ENCODE data around the gene YIPF1.

YIPF1 gene

DNA sequence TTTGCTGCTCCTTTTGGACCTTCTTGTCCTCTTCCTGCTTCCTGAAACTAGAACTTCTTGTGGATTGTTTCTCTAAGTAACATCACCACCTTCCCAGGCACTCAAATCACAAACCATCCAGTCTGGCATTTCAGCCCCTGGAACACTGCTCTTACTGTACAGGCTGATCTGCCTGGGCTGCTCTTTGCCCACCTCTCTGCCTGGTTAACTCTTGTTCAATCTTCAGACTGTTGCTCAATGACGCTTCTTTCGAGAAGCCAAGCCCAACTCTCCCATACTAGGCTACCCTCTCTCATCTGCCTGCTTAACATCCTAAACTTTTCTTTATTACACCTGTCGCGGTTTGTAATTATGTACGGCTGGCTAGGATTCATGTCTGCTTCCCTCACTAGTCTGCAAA, 5.0 kb upstream of the YIPF1 start:
- no peak overlapping the region for H3K4me2 ChIP-seq
- TF ChIP-seq, protein P1, sequence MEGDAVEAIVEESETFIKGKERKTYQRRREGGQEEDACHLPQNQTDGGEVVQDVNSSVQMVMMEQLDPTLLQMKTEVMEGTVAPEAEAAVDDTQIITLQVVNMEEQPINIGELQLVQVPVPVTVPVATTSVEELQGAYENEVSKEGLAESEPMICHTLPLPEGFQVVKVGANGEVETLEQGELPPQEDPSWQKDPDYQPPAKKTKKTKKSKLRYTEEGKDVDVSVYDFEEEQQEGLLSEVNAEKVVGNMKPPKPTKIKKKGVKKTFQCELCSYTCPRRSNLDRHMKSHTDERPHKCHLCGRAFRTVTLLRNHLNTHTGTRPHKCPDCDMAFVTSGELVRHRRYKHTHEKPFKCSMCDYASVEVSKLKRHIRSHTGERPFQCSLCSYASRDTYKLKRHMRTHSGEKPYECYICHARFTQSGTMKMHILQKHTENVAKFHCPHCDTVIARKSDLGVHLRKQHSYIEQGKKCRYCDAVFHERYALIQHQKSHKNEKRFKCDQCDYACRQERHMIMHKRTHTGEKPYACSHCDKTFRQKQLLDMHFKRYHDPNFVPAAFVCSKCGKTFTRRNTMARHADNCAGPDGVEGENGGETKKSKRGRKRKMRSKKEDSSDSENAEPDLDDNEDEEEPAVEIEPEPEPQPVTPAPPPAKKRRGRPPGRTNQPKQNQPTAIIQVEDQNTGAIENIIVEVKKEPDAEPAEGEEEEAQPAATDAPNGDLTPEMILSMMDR (conservative IDR thresholded peaks at IDR 0.05; ENCODE audit: low read depth, low read length): no peak
- H2AFZ ChIP-seq (ENCODE audit: low read depth): no peak overlapping the region
- H3K4me3 ChIP-seq (IDR thresholded peaks at IDR 0.05; ENCODE audit: insufficient read depth, low read depth, low read length): no peak overlapping the region
- no peak overlapping the region for H3K9ac ChIP-seq
- no peaks in the 10 kb centered on the region for H3K36me3 ChIP-seq (ENCODE audit: insufficient read depth)
- no peaks in the 10 kb centered on the region for H3K79me2 ChIP-seq (ENCODE audit: insufficient read depth, low read depth)
- no peak overlapping the region for H3K27ac ChIP-seq
- H3K4me1 ChIP-seq (ENCODE audit: low read depth, poor library complexity, severe bottlenecking): peaks cover 6% of the 10 kb centered on the region
- no peaks in the 10 kb centered on the region for H4K20me1 ChIP-seq (ENCODE audit: insufficient read depth)
- no peaks in the 10 kb centered on the region for H3K27me3 ChIP-seq (ENCODE audit: insufficient read depth, low read depth)

DNA sequence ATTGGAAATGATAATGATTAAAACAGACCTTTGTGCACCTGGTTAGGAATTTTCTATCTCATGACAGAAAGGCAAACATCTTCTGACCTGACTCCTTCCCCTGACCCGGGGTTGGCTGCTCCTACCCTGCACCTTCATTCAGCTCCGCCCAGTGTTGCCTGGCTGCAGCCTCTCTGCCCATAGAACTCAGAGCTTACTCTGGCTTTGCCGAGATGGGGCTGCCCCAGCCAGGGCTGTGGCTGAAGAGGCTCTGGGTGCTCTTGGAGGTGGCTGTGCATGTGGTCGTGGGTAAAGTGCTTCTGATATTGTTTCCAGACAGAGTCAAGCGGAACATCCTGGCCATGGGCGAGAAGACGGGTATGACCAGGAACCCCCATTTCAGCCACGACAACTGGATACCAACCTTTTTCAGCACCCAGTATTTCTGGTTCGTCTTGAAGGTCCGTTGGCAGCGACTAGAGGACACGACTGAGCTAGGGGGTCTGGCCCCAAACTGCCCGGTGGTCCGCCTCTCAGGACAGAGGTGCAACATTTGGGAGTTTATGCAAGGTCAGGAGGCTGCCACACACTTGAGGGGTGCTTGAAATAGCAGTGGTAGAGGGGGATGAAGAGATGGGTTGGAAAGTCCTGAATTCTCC, 4.5 kb upstream of the YIPF1 start, which contains the start of gene DIO1:
TSS of gene DIO1 (plus strand) at position 189 of the 638 bp plus-strand sequence. CDS start at position 213, 24 bp downstream.
- Histone ChIP-seq H3K9ac (no peak within 1 kb of the TSS), H3K4me1 (ENCODE audit: low read depth, poor library complexity, severe bottlenecking) (peaks cover 7% of the 10 kb centered on the region), H3K27ac (no peak within 1 kb of the TSS), H3K4me2 (no peak within 1 kb of the TSS), H2AFZ (ENCODE audit: low read depth) (no peak within 1 kb of the TSS), H3K79me2 (ENCODE audit: insufficient read depth, low read depth) (no peaks in the 10 kb centered on the region), H4K20me1 (ENCODE audit: insufficient read depth) (no peaks in the 10 kb centered on the region), H3K4me3 (IDR thresholded peaks at IDR 0.05; ENCODE audit: insufficient read depth, low read depth, low read length) (no peak within 1 kb of the TSS), H3K36me3 (ENCODE audit: insufficient read depth) (no peaks in the 10 kb centered on the region), H3K27me3 (ENCODE audit: insufficient read depth, low read depth) (no peaks in the 10 kb centered on the region)
- TF ChIP-seq, protein P1 (conservative IDR thresholded peaks at IDR 0.05; ENCODE audit: low read depth, low read length): no peak

DNA sequence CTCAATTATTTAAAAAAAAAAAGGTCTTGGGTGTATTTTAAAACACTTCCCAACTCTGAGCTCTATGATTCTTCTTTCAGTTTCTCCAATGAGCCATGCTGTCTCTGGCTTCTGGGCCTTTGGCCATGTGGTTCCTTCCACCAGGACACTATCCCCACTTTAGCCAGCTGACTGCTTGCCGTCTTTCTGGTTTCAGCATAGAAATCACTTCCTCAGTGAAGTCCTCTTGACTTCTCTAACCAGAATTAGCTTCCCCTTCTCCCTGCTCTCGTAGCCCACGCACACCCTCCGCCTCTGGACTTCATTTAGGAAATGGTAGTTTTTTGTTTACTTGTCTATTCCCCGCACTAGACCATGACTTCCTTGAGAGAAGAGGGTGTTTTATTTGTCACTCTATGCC, 3.3 kb upstream of the YIPF1 start:
- TF ChIP-seq, protein P1 (conservative IDR thresholded peaks at IDR 0.05; ENCODE audit: low read depth, low read length): no peak
- H3K27me3 ChIP-seq (ENCODE audit: insufficient read depth, low read depth): no peaks in the 10 kb centered on the region
- no peaks in the 10 kb centered on the region for H4K20me1 ChIP-seq (ENCODE audit: insufficient read depth)
- no peak overlapping the region for H3K4me3 ChIP-seq (IDR thresholded peaks at IDR 0.05; ENCODE audit: insufficient read depth, low read depth, low read length)
- no peak overlapping the region for H3K27ac ChIP-seq
- no peak overlapping the region for H3K4me2 ChIP-seq
- H3K9ac ChIP-seq: no peak overlapping the region
- no peaks in the 10 kb centered on the region for H3K79me2 ChIP-seq (ENCODE audit: insufficient read depth, low read depth)
- no peak overlapping the region for H2AFZ ChIP-seq (ENCODE audit: low read depth)
- peaks cover 18% of the 10 kb centered on the region for H3K4me1 ChIP-seq (ENCODE audit: low read depth, poor library complexity, severe bottlenecking)
- H3K36me3 ChIP-seq (ENCODE audit: insufficient read depth): no peaks in the 10 kb centered on the region

DNA sequence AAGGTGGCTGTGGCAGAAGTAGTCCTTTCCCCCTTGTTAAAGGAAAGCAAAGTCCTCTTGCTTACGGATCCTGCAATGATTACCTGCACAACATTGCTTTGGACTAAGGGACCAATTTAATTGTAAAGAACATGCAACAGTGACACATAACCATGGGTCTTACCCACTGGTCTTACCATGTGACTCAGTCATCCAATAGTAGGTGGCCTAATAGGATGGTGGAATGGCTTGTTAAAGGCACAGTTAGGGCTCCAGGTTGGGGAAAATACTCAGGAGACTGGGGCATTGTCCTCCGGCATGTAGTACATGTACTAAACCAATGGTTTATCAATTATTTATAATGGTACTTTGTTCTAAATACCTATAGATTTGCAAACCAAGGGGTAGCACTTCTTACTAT, 2.1 kb upstream of the YIPF1 start:
- no peak overlapping the region for H3K9ac ChIP-seq
- no peak overlapping the region for H3K4me3 ChIP-seq (IDR thresholded peaks at IDR 0.05; ENCODE audit: insufficient read depth, low read depth, low read length)
- no peak overlapping the region for H2AFZ ChIP-seq (ENCODE audit: low read depth)
- H3K79me2 ChIP-seq (ENCODE audit: insufficient read depth, low read depth): no peaks in the 10 kb centered on the region
- no peaks in the 10 kb centered on the region for H3K27me3 ChIP-seq (ENCODE audit: insufficient read depth, low read depth)
- no peak overlapping the region for H3K27ac ChIP-seq
- H4K20me1 ChIP-seq (ENCODE audit: insufficient read depth): no peaks in the 10 kb centered on the region
- H3K4me2 ChIP-seq: no peak overlapping the region
- H3K36me3 ChIP-seq (ENCODE audit: insufficient read depth): no peaks in the 10 kb centered on the region
- TF ChIP-seq, protein P1 (conservative IDR thresholded peaks at IDR 0.05; ENCODE audit: low read depth, low read length): no peak
- H3K4me1 ChIP-seq (ENCODE audit: low read depth, poor library complexity, severe bottlenecking): peaks cover 18% of the 10 kb centered on the region
